T-helper 17 cell (primary cell): ENCODE measurements around the gene MARCKS. TPM values are rescaled to one million over a fixed set of nuclear protein-coding genes. Genes with fewer than 3 reads are reported as not detected.

Experiments used
- ATAC-seq: fragments of 150-1000 bp; cut with Tn5 transposase; 2 replicates; pipeline ENCODE4 v1.10.0; 2021; ENCODE audit warnings: mild to moderate bottlenecking, moderate library complexity
- DNase-seq, 3 donors: peaks; one replicate each; pipeline versions ENCODE4 v3.0.0 to v3.0.0-alpha.2; 2020 to 2021
- H3K9me3 ChIP-seq: one replicate; pipeline ENCODE4 v1.7.0; 2013; ENCODE audit warnings: low read length, mild to moderate bottlenecking; ENCODE audit not compliant: control insufficient read depth, poor library complexity, severe bottlenecking
- H3K27ac Mint-ChIP-seq: one replicate; pipeline ENCODE4 v1.8.0; 2022; ENCODE audit warnings: mild to moderate bottlenecking, moderate library complexity, mixed read lengths
- H3K27me3 Mint-ChIP-seq: one replicate; pipeline ENCODE4 v1.8.0; 2022; ENCODE audit warnings: mixed read lengths
- H3K36me3 Mint-ChIP-seq: one replicate; pipeline ENCODE4 v1.8.0; 2022; ENCODE audit warnings: low read depth, mixed read lengths
- H3K4me1 Mint-ChIP-seq: one replicate; pipeline ENCODE4 v1.8.0; 2022; ENCODE audit warnings: mild to moderate bottlenecking, mixed read lengths
- H3K4me3 Mint-ChIP-seq: one replicate; pipeline ENCODE4 v1.8.0; 2022; ENCODE audit warnings: mild to moderate bottlenecking, moderate library complexity, mixed read lengths
- total RNA-seq, 4 donors: library from RNA in 2 of 4; stranded (reverse) in 2 of 4; gene quantifications; one replicate each; pipeline ENCODE4 v1.2.3 and lab custom pipeline; 2022 to 2026

The MARCKS gene
- total RNA-seq, 2 donors from 2014 or later = 0.68 to 4.0 TPM

- H3K36me3 Mint-ChIP-seq = peaks cover 4% of the 10 kb centered on the region
- H3K4me3 Mint-ChIP-seq = no peak overlapping the region
- peaks cover 21% of the 10 kb centered on the region for H3K4me1 Mint-ChIP-seq
- H3K27me3 Mint-ChIP-seq = peaks cover 28% of the 10 kb centered on the region
- no peak for ATAC-seq
- DNase-seq = no peak
- peaks cover 3% of the 10 kb centered on the region for H3K9me3 ChIP-seq
- peak overlapping the region; percentile 83 for H3K27ac Mint-ChIP-seq
These were observed 673 bp downstream of the MARCKS start for GRCh38 chr6:113857556-113858479.

GRCh38 chr6:113858480-113859348, 1.6 kb downstream of the MARCKS start:
- H3K9me3 ChIP-seq = peaks cover 3% of the 10 kb centered on the region
- Mint-ChIP-seq H3K4me1 (peaks cover 21% of the 10 kb centered on the region), H3K27me3 (peaks cover 22% of the 10 kb centered on the region), H3K36me3 (peaks cover 4% of the 10 kb centered on the region), H3K27ac (peak overlapping the region; percentile 83), H3K4me3 (peak overlapping the region; percentile 64)
- peak; percentile 91 for ATAC-seq
- peak; percentile 56 to 74 (median 62) for DNase-seq

- Mint-ChIP-seq H3K4me3 (peak overlapping the region; percentile 64), H3K4me1 (peaks cover 21% of the 10 kb centered on the region), H3K27ac (no peak overlapping the region), H3K36me3 (peaks cover 4% of the 10 kb centered on the region), H3K27me3 (peaks cover 22% of the 10 kb centered on the region)
- DNase-seq (no peak), ATAC-seq (no peak)
- H3K9me3 ChIP-seq = peaks cover 3% of the 10 kb centered on the region
These were observed 2.4 kb downstream of the MARCKS start for GRCh38 chr6:113859349-113860180.

- Mint-ChIP-seq H3K4me3 (peak overlapping the region; percentile 49), H3K27ac (no peak overlapping the region), H3K36me3 (peaks cover 4% of the 10 kb centered on the region), H3K27me3 (peaks cover 22% of the 10 kb centered on the region), H3K4me1 (peaks cover 18% of the 10 kb centered on the region)
- ATAC-seq = no peak
- DNase-seq = no peak
- peaks cover 3% of the 10 kb centered on the region for H3K9me3 ChIP-seq
These were observed 3.2 kb downstream of the MARCKS start for GRCh38 chr6:113860181-113860955.

GRCh38 chr6:113862112-113862511, 5.0 kb downstream of the MARCKS start:
- DNase-seq = no peak
- H3K4me1 Mint-ChIP-seq = peaks cover 12% of the 10 kb centered on the region
- no peak overlapping the region for H3K27ac Mint-ChIP-seq
- no peak for ATAC-seq
- peaks cover 3% of the 10 kb centered on the region for H3K9me3 ChIP-seq
- H3K36me3 Mint-ChIP-seq = peaks cover 4% of the 10 kb centered on the region
- H3K27me3 Mint-ChIP-seq = peaks cover 28% of the 10 kb centered on the region
- no peak overlapping the region for H3K4me3 Mint-ChIP-seq

- peaks cover 5% of the 10 kb centered on the region for H3K4me1 Mint-ChIP-seq
- H3K27ac Mint-ChIP-seq = no peak overlapping the region
- no peaks in the 10 kb centered on the region for H3K9me3 ChIP-seq
- no peak for ATAC-seq
- DNase-seq = no peak
- peaks cover 44% of the 10 kb centered on the region for H3K27me3 Mint-ChIP-seq
- no peak overlapping the region for H3K4me3 Mint-ChIP-seq
- H3K36me3 Mint-ChIP-seq = no peaks in the 10 kb centered on the region
These were observed 13.8 kb downstream of the MARCKS start for GRCh38 chr6:113870917-113871316.

GRCh38 chr6:113871975-113872374, 14.8 kb downstream of the MARCKS start:
- H3K4me3 Mint-ChIP-seq = no peak overlapping the region
- H3K27ac Mint-ChIP-seq = no peak overlapping the region
- H3K27me3 Mint-ChIP-seq = peaks cover 43% of the 10 kb centered on the region
- ATAC-seq (no peak), DNase-seq (no peak)
- no peaks in the 10 kb centered on the region for H3K9me3 ChIP-seq
- H3K4me1 Mint-ChIP-seq = peaks cover 5% of the 10 kb centered on the region
- no peaks in the 10 kb centered on the region for H3K36me3 Mint-ChIP-seq

- peaks cover 40% of the 10 kb centered on the region for H3K27me3 Mint-ChIP-seq
These were observed 16.0 kb downstream of the MARCKS start for GRCh38 chr6:113873043-113873667.

GRCh38 chr6:113875470-113875869, 18.3 kb downstream of the MARCKS start:
- Mint-ChIP-seq H3K36me3 (peaks cover 2% of the 10 kb centered on the region), H3K4me3 (no peak overlapping the region), H3K27ac (no peak overlapping the region), H3K4me1 (peaks cover 5% of the 10 kb centered on the region), H3K27me3 (peaks cover 42% of the 10 kb centered on the region)
- DNase-seq (no peak), ATAC-seq (no peak)
- peaks cover 5% of the 10 kb centered on the region for H3K9me3 ChIP-seq

More at GRCh38 chr6:113873043-113873667, 16.0 kb downstream of the MARCKS start:
- no peak overlapping the region for H3K27ac Mint-ChIP-seq
- peaks cover under 1% of the 10 kb centered on the region for H3K36me3 Mint-ChIP-seq
- ATAC-seq (peak; percentile 56), DNase-seq (no peak)
- H3K4me1 Mint-ChIP-seq = peaks cover 5% of the 10 kb centered on the region
- H3K9me3 ChIP-seq = peaks cover 1% of the 10 kb centered on the region
- peak overlapping the region; percentile 47 for H3K4me3 Mint-ChIP-seq

GRCh38 chr6:113876695-113877094, 19.6 kb downstream of the MARCKS start:
- Mint-ChIP-seq H3K4me1 (peaks cover 5% of the 10 kb centered on the region), H3K27ac (no peak overlapping the region), H3K4me3 (no peak overlapping the region), H3K27me3 (peaks cover 54% of the 10 kb centered on the region), H3K36me3 (peaks cover 2% of the 10 kb centered on the region)
- no peak for DNase-seq
- no peak for ATAC-seq
- H3K9me3 ChIP-seq = peaks cover 5% of the 10 kb centered on the region

- peaks cover 5% of the 10 kb centered on the region for H3K9me3 ChIP-seq
- DNase-seq = no peak
- no peaks in the 10 kb centered on the region for H3K4me1 Mint-ChIP-seq
- peaks cover 61% of the 10 kb centered on the region for H3K27me3 Mint-ChIP-seq
- H3K36me3 Mint-ChIP-seq = peaks cover 2% of the 10 kb centered on the region
- peak; percentile 67 for ATAC-seq
- H3K27ac Mint-ChIP-seq = no peak overlapping the region
- H3K4me3 Mint-ChIP-seq = no peak overlapping the region
These were observed 22.3 kb downstream of the MARCKS start for GRCh38 chr6:113879186-113880096.
